ENCODE data around the gene LRRC37A3.
A peak's percentile ranks its signal among the peaks of the same experiment; 100 is the strongest.
"Not testable (repeated sequence)": the region's sequence is repeated elsewhere in the genome, so short reads cannot be mapped to it uniquely, and the experiment has no call there.

DNA sequence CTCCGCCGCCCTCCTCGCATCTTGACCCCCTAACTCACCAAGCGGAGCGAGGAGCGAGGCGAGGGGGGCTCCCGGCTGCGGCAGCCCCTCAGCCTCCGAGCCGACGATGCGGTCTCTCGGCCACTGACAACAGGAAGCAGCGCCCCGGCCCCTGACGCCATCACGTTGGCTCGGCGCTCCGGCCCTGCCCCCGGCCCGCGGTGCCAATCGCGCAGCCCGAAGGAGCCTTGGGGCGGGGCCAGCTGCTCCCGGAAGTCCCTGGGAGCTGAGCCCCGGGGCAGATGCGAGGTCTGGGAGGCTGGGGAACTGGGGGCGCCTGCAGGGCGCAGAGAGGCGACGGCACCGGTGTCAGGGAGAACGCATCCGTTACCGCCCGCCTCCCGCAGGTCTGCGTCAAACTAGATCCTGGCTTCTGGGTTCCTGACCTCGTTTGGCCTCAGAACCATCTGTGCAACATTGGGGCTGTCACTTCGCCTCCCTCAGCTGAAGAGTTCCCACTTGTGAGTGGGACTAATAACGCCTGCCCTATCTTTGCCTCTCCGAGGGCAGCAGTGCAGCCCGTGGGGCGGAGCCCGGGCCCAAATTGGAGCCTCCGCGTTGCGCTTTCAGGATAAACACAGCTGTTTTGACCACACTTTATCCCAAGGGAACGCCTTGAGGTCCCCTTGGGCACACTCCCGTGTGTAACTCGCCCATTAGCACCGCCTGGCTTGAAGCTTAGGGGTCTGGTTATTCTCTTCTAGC, 82.1 kb downstream of the LRRC37A3 start:
- TF ChIP-seq, protein P1, sequence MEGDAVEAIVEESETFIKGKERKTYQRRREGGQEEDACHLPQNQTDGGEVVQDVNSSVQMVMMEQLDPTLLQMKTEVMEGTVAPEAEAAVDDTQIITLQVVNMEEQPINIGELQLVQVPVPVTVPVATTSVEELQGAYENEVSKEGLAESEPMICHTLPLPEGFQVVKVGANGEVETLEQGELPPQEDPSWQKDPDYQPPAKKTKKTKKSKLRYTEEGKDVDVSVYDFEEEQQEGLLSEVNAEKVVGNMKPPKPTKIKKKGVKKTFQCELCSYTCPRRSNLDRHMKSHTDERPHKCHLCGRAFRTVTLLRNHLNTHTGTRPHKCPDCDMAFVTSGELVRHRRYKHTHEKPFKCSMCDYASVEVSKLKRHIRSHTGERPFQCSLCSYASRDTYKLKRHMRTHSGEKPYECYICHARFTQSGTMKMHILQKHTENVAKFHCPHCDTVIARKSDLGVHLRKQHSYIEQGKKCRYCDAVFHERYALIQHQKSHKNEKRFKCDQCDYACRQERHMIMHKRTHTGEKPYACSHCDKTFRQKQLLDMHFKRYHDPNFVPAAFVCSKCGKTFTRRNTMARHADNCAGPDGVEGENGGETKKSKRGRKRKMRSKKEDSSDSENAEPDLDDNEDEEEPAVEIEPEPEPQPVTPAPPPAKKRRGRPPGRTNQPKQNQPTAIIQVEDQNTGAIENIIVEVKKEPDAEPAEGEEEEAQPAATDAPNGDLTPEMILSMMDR (IDR thresholded peaks at IDR 0.05): not testable (repeated sequence)
- peak; percentile 95 for TF ChIP-seq POLR2A (IDR thresholded peaks at IDR 0.05)
- peak; percentile 80 for TF ChIP-seq POLR2AphosphoS5 (IDR thresholded peaks at IDR 0.05)

Measured in prostate gland (tissue), 2 donors.